Upper lobe of left lung (tissue), 4 donors: Measurements from ENCODE around the gene OIT3.

Experiments used
- EP300 ChIP-seq, 4 donors: sonication (generic); formaldehyde crosslinking; IDR thresholded peaks; one replicate each; pipeline ENCODE4 v1.5.1; 2017; ENCODE audit warnings: antibody characterized with exemption in 4 of 4, control low read depth in 2 of 4
- TF ChIP-seq, protein P1 (sequence below), 6 experiments: fragments of 450-650 bp in 4 of 6; fragments of 200-600 bp in 2 of 6; sonication (generic) in 2 of 6; IDR thresholded peaks; one replicate each; pipeline ENCODE4 v1.5.1; 2016 to 2019; ENCODE audit warnings: antibody characterized with exemption in 6 of 6

DNA sequence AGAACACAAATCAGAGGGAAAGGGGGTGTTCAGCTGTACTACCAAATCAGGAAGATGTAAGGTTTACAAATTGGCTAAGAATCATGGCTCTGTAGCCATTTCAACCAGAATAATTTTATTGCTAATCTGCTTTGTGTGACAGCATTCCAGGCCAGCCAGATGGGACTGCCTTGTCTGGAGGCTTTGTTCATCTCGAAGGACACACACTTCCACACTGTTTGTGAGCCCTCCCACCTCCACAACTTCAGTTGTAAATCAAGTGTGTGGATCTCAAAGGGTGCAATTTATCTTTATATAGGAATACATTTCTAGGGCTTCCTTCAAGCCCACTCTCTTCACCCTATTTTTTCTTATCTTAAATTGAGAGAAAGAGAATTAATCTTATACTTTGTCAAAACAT lies 6.9 kb upstream of the OIT3 start:
- TF ChIP-seq EP300 (IDR thresholded peaks at IDR 0.05): no peak
- TF ChIP-seq, protein P1, sequence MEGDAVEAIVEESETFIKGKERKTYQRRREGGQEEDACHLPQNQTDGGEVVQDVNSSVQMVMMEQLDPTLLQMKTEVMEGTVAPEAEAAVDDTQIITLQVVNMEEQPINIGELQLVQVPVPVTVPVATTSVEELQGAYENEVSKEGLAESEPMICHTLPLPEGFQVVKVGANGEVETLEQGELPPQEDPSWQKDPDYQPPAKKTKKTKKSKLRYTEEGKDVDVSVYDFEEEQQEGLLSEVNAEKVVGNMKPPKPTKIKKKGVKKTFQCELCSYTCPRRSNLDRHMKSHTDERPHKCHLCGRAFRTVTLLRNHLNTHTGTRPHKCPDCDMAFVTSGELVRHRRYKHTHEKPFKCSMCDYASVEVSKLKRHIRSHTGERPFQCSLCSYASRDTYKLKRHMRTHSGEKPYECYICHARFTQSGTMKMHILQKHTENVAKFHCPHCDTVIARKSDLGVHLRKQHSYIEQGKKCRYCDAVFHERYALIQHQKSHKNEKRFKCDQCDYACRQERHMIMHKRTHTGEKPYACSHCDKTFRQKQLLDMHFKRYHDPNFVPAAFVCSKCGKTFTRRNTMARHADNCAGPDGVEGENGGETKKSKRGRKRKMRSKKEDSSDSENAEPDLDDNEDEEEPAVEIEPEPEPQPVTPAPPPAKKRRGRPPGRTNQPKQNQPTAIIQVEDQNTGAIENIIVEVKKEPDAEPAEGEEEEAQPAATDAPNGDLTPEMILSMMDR (IDR thresholded peaks at IDR 0.05): no peak
